GM12864 (cell line): ENCODE measurements around the gene ZNF175.
"Not testable (repeated sequence)": the region's sequence is repeated elsewhere in the genome, so short reads cannot be mapped to it uniquely, and the experiment has no call there.

Source experiments
- DNase-seq: peaks from one replicate; pipeline ENCODE4 v3.0.0-alpha.2; 2011; ENCODE audit warnings: low read depth
- H3K4me3 ChIP-seq: 2 replicates; pipeline ENCODE4 v1.5.1; 2011; ENCODE audit warnings: mild to moderate bottlenecking, low read depth, low read length, control low read depth
- CTCF ChIP-seq: IDR thresholded peaks from 2 replicates; pipeline ENCODE4 v1.5.1; 2011; ENCODE audit warnings: low read depth, mild to moderate bottlenecking, moderate library complexity, low read length, control low read depth, inconsistent platforms; ENCODE audit errors: missing control alignments

The ZNF175 gene

GRCh38 chr19:51628153-51628939 lies 57.3 kb downstream of the ZNF175 start:
- DNase-seq = no peak
- TF ChIP-seq CTCF = no peak
- H3K4me3 ChIP-seq = no peak overlapping the region

- not testable (repeated sequence) for H3K4me3 ChIP-seq, DNase-seq
Measured at GRCh38 chr19:51630315-51630714, 59.2 kb downstream of the ZNF175 start, which contains the start of gene SIGLEC5. Gene SIGLEC5 (minus strand): TSS chr19:51630401. CDS start chr19:51630335, 66 bp downstream.

GRCh38 chr19:51632126-51632525 lies 61.0 kb downstream of the ZNF175 start:
- no peak for DNase-seq
- H3K4me3 ChIP-seq = no peak overlapping the region
- TF ChIP-seq CTCF = no peak

DNA sequence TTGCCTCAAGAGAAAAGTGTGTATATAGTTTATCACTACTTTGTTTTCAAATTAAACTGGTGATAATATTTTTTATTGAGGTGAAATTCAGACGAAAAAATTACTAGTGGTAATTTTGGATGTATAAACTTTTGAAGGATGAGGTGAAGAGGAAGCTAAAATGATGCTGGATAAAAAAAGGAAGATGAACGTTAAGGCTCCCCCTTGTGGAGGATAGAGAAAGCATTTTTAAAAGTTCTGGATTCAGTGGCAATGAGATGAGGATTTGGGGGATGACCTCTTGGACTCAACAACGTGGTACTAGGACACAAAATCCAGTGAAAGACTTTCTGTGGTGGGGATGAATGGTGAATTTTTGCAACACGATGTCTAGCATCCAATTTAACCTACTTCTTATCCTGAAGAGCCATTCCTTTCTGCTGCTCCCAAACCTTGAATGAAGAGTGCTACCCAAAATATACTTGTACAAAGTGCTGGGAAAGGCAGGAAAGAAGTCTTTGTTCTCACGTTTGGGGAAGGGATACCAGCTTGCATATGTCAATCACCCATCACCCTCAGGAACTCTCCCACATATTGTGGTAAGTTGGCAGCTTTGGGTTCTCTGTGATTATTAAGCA lies 66.4 kb downstream of the ZNF175 start:
- DNase-seq = no peak

GRCh38 chr19:51639916-51640315 lies 68.8 kb downstream of the ZNF175 start:
- no peak overlapping the region for H3K4me3 ChIP-seq
- no peak for DNase-seq
- TF ChIP-seq CTCF = no peak

More for the DNA sequence above, 66.4 kb downstream of the ZNF175 start:
- peak; percentile 58 for TF ChIP-seq CTCF
- H3K4me3 ChIP-seq = no peak overlapping the region

GRCh38 chr19:51640386-51640785 lies 69.3 kb downstream of the ZNF175 start:
- TF ChIP-seq CTCF = no peak
- no peak overlapping the region for H3K4me3 ChIP-seq
- no peak for DNase-seq

GRCh38 chr19:51641648-51642047 lies 70.6 kb downstream of the ZNF175 start:
- H3K4me3 ChIP-seq = no peak overlapping the region
- TF ChIP-seq CTCF = no peak
- no peak for DNase-seq
